Brain pericyte (primary cell): ENCODE results near the gene BARX2.

ENCODE experiments used
- DNase-seq: peaks from one replicate; pipeline ENCODE4 v3.0.0-alpha.2; 2012; ENCODE audit warnings: low read depth, low spot score

The BARX2 gene

GRCh38 chr11:129440028-129440713, 64.5 kb downstream of the BARX2 start:
- no peak for DNase-seq

- DNase-seq, result no peak
Measured at GRCh38 chr11:129442171-129442570, 66.5 kb downstream of the BARX2 start.

GRCh38 chr11:129443276-129443675, 67.6 kb downstream of the BARX2 start:
- DNase-seq, result no peak

- DNase-seq, result no peak
Measured at GRCh38 chr11:129444274-129444673, 68.6 kb downstream of the BARX2 start.

- no peak for DNase-seq
Measured at GRCh38 chr11:129445226-129445625, 69.6 kb downstream of the BARX2 start.

GRCh38 chr11:129446572-129446971, 70.9 kb downstream of the BARX2 start:
- DNase-seq, result no peak

- DNase-seq, result no peak
Measured at GRCh38 chr11:129447654-129448239, 72.1 kb downstream of the BARX2 start.

- DNase-seq, result no peak
Measured at GRCh38 chr11:129451524-129451923, 75.9 kb downstream of the BARX2 start.

GRCh38 chr11:129453293-129453721, 77.7 kb downstream of the BARX2 start:
- no peak for DNase-seq

GRCh38 chr11:129455101-129455500, 79.5 kb downstream of the BARX2 start:
- DNase-seq, result no peak

- no peak for DNase-seq
Measured at GRCh38 chr11:129455756-129456655, 80.4 kb downstream of the BARX2 start.

GRCh38 chr11:129457321-129457720, 81.7 kb downstream of the BARX2 start:
- DNase-seq, result no peak

GRCh38 chr11:129458278-129458677, 82.6 kb downstream of the BARX2 start:
- no peak for DNase-seq

- DNase-seq, result no peak
Measured at GRCh38 chr11:129458756-129459535, 83.3 kb downstream of the BARX2 start.

- no peak for DNase-seq
Measured at GRCh38 chr11:129460714-129461113, 85.1 kb downstream of the BARX2 start.

- DNase-seq, result no peak
Measured at GRCh38 chr11:129484068-129484467, 108.4 kb downstream of the BARX2 start.

GRCh38 chr11:129489249-129489648, 113.6 kb downstream of the BARX2 start:
- DNase-seq, result no peak

- DNase-seq, result no peak
Measured at GRCh38 chr11:129490004-129490403, 114.4 kb downstream of the BARX2 start.

GRCh38 chr11:129493746-129494145, 118.1 kb downstream of the BARX2 start:
- DNase-seq, result no peak
